Upper lobe of left lung (tissue), 4 donors: Measurements from ENCODE around the gene RASIP1.

ENCODE experiments used
- POLR2A ChIP-seq, 4 donors: fragments of 450-650 bp; IDR thresholded peaks; one replicate each; pipeline ENCODE4 v1.5.1; 2016 to 2017; ENCODE audit warnings: antibody characterized with exemption in 4 of 4, mild to moderate bottlenecking in 2 of 4
- POLR2AphosphoS5 ChIP-seq, 2 donors: sonication (generic); formaldehyde crosslinking; IDR thresholded peaks; one replicate each; pipeline ENCODE4 v1.5.1; 2017; ENCODE audit warnings: antibody characterized with exemption in 2 of 2
- TF ChIP-seq, protein P1 (sequence below), 6 experiments: fragments of 450-650 bp in 4 of 6; fragments of 200-600 bp in 2 of 6; sonication (generic) in 2 of 6; IDR thresholded peaks; one replicate each; pipeline ENCODE4 v1.5.1; 2016 to 2019; ENCODE audit warnings: antibody characterized with exemption in 6 of 6

DNA sequence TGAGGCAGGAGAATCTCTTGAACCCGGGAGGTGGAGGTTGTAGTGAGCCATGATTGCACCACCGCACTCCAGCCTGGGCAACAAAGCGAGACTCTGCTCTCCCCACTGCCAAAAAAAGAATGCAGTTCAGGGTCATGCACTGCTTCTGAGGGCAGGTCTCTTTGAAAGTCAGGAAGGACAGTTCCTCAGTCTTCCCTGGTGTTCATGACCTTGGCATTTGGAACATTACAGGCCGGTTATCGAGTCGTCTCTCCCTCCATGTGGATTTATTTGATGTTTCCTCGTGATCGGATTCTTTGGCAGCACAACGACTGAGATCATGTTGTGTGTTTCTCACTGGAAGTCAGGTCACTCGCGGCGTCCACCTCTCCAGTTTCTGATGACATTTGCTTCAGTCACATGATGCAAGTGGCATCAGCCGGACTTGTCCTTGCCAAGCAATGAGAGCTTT lies 32.1 kb upstream of the RASIP1 start:
- TF ChIP-seq, protein P1, sequence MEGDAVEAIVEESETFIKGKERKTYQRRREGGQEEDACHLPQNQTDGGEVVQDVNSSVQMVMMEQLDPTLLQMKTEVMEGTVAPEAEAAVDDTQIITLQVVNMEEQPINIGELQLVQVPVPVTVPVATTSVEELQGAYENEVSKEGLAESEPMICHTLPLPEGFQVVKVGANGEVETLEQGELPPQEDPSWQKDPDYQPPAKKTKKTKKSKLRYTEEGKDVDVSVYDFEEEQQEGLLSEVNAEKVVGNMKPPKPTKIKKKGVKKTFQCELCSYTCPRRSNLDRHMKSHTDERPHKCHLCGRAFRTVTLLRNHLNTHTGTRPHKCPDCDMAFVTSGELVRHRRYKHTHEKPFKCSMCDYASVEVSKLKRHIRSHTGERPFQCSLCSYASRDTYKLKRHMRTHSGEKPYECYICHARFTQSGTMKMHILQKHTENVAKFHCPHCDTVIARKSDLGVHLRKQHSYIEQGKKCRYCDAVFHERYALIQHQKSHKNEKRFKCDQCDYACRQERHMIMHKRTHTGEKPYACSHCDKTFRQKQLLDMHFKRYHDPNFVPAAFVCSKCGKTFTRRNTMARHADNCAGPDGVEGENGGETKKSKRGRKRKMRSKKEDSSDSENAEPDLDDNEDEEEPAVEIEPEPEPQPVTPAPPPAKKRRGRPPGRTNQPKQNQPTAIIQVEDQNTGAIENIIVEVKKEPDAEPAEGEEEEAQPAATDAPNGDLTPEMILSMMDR (IDR thresholded peaks at IDR 0.05), result no peak
- TF ChIP-seq POLR2A (IDR thresholded peaks at IDR 0.05) (no peak), POLR2AphosphoS5 (IDR thresholded peaks at IDR 0.05) (peak in 1 of 2 donors; percentile 24)
